Measurements from ENCODE around the gene HSD17B12. TPM values are rescaled to one million over a fixed set of nuclear protein-coding genes. Genes with fewer than 3 reads are reported as not detected.

HSD17B12 gene
- total and polyA plus RNA-seq, 11 donors: 40.5 to 114 (median 70.0) TPM

DNA sequence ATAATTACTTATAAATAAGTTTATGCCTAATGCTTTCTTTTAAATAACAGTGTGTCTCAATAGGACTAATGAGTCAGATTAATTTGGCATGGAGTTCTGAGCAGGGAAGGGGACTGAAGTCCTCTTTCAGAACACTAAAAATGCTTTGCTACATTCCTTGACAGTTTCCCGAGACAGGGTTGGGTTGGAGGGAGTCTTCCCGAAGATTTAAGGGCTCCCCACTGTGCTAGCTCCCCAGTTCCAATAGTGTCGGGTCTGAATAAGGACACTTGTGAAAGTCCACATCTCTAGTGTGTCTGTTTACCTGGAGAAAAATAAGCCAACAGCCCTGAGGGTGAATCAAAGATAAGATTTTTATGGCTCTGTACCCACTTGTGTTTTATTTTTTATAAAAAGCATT, 41.8 kb upstream of the HSD17B12 start:
- TF ChIP-seq, protein P1, sequence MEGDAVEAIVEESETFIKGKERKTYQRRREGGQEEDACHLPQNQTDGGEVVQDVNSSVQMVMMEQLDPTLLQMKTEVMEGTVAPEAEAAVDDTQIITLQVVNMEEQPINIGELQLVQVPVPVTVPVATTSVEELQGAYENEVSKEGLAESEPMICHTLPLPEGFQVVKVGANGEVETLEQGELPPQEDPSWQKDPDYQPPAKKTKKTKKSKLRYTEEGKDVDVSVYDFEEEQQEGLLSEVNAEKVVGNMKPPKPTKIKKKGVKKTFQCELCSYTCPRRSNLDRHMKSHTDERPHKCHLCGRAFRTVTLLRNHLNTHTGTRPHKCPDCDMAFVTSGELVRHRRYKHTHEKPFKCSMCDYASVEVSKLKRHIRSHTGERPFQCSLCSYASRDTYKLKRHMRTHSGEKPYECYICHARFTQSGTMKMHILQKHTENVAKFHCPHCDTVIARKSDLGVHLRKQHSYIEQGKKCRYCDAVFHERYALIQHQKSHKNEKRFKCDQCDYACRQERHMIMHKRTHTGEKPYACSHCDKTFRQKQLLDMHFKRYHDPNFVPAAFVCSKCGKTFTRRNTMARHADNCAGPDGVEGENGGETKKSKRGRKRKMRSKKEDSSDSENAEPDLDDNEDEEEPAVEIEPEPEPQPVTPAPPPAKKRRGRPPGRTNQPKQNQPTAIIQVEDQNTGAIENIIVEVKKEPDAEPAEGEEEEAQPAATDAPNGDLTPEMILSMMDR (IDR thresholded peaks at IDR 0.05): no peak
- TF ChIP-seq POLR2A (IDR thresholded peaks at IDR 0.05): no peak

DNA sequence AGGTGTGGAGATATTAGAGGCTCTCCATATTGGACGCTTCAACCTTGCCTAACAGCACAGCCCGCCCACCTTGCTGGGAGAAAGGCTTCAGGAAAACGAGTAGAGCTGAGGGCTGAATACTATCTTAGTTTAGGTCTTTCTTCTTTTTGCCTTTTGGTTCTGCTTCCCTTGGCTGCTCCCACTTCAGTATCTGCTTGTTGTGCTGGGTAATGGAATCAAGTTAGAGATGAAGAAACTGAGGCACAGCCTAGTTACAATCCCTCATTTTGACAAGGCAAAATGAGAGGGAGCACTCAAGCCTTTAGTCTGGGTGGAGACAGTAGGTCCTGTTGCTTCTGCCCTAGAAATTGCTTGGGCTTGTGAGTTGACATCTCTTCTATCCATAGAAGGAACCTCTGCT, 41.3 kb upstream of the HSD17B12 start:
- Histone ChIP-seq H3K4me1 (peaks cover 0 to 8% (median 0%) of the 10 kb centered on the region in 12 donors), H3K36me3 (no peaks in the 10 kb centered on the region), H3K9me3 (no peaks in the 10 kb centered on the region), H3K27ac (no peak overlapping the region), H3K27me3 (peaks cover 0 to 75% (median 30%) of the 10 kb centered on the region in 9 donors), H3K4me3 (no peak overlapping the region)
- DNase-seq (no peak), ATAC-seq (no peak)
- WGBS, 4 donors: 44 to 52% (median 48%) methylated on average over 3 of the region's 3 CpGs
- intact Hi-C loops (cut with DNase I): no loop called here
- TF ChIP-seq, protein P1 (IDR thresholded peaks at IDR 0.05): no peak

More for the DNA sequence above, 41.8 kb upstream of the HSD17B12 start:
- H3K27ac ChIP-seq: no peak overlapping the region
- DNase-seq: no peak
- no peaks in the 10 kb centered on the region for H3K36me3 ChIP-seq
- no peak for ATAC-seq
- H3K4me3 ChIP-seq: no peak overlapping the region
- H3K27me3 ChIP-seq: peaks cover 0 to 77% (median 30%) of the 10 kb centered on the region in 9 donors
- H3K9me3 ChIP-seq: no peaks in the 10 kb centered on the region
- intact Hi-C loops (cut with DNase I): no loop called here
- 16 to 27% (median 23%) methylated on average over 3 of the region's 3 CpGs for WGBS, 4 donors
- peaks cover 0 to 7% (median 0%) of the 10 kb centered on the region in 12 donors for H3K4me1 ChIP-seq

DNA sequence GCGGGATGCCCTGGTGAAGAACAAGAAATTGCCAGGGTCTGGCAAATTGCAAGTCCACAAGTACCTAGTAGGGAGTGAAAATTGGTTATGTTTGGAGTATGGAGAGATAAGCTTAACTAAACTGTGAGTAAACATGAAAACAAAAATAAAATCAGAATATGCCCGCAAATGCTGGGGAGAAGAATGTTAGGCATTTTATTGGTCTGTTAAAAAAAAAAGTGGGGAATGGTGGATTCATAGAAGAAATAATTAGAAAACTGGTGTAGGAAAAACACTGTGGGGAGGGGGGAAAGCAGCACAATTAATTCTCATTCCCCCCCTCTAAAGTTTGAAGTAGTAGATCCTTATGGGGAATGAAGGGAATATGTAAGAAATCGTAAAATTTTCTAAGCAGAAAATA, 40.6 kb upstream of the HSD17B12 start:
- TF ChIP-seq, protein P1 (IDR thresholded peaks at IDR 0.05): no peak
- TF ChIP-seq POLR2A (IDR thresholded peaks at IDR 0.05): no peak
- Histone ChIP-seq H3K4me3 (no peak overlapping the region), H3K4me1 (peaks cover 0 to 13% (median 4%) of the 10 kb centered on the region in 12 donors), H3K9me3 (no peaks in the 10 kb centered on the region), H3K36me3 (no peaks in the 10 kb centered on the region), H3K27me3 (peaks cover 0 to 69% (median 30%) of the 10 kb centered on the region in 9 donors), H3K27ac (no peak overlapping the region)
- no peak for DNase-seq
- no peak for ATAC-seq
- intact Hi-C loops (cut with DNase I): loop anchor here in 3 of 10 donors (5.0 to 10.0 kb wide), 4 partner anchors 37 to 215 kb away; no protein-coding TSS in a partner anchor
- 81 to 91% (median 87%) methylated on average over 3 of the region's 3 CpGs for WGBS, 4 donors

DNA sequence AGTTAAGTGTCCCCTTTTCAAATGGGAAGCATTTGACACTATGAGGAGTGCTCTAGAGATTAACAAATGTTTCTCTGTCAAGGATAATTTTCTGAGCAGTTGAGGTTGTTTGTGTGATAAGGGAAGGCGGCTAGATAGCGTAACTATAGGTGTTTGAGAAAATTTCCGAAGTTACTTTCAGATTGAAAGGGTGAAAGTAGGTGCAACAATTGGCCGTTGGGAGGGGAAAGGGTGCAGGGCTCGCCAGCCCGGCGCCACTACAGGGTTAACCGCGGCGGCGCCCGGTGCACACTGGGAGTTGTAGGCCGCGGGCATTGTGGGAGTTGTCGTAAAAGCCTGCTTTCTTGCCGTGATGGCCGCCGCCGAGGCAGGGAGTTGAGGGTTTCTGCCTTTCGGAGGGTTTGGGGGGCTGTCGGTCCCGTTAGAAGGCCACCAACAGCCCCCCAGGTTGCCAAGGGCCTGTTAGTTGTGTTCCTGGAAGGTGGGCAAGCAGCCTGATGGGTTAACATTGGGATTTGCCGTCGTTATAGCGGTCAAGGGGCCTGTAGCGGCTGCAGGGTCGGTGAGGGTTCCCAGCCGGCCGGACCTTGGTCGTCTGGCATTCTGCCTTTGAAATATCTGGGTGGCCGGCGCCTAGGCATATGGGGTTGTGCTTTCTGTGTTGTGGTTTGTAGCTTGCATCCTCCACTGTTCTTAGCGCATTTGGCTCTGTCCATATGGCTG, 36.5 kb upstream of the HSD17B12 start:
- TF ChIP-seq POLR2A (IDR thresholded peaks at IDR 0.05): peak in 1 of 2 donors; percentile 43
- TF ChIP-seq, protein P1 (IDR thresholded peaks at IDR 0.05): peak in 1 of 12 donors; percentile 18
- ATAC-seq (peak; percentile 100), DNase-seq (peak; percentile 85 to 93 (median 89))
- Histone ChIP-seq H3K36me3 (no peaks in the 10 kb centered on the region), H3K27me3 (peaks cover 0 to 37% (median 16%) of the 10 kb centered on the region in 9 donors), H3K4me1 (peaks cover 0 to 22% (median 11%) of the 10 kb centered on the region in 12 donors), H3K27ac (peak overlapping the region in 11 of 12 donors; percentile 58 to 87 (median 80)), H3K9me3 (no peaks in the 10 kb centered on the region), H3K4me3 (peak overlapping the region; percentile 67 to 94 (median 87))
- intact Hi-C loops (cut with DNase I): loop anchor here in 5 of 10 donors (1.0 to 10.0 kb wide), 6 partner anchors 33 to 211 kb away; partner anchors contain the start of gene HSD17B12 (in 2 of the 5)
- 0 to 1% (median 0%) methylated on average over 28 to 33 of the region's 33 CpGs for WGBS, 4 donors
